ENCODE data around the gene UVSSA.

Gene UVSSA

GRCh38 chr4:1381944-1382541, 35.0 kb downstream of the UVSSA start:
- TF ChIP-seq EZH2phosphoT487 (IDR thresholded peaks at IDR 0.05; ENCODE audit: low read depth), result no peak
- H3K36me3 ChIP-seq (replicated peaks; ENCODE audit: low read depth, low read length), result peaks cover 2% of the 10 kb centered on the region
- H2AFZ ChIP-seq (ENCODE audit: low read depth, low read length), result no peak overlapping the region
- no peaks in the 10 kb centered on the region for H3K79me2 ChIP-seq (ENCODE audit: low read length)
- H3K9me3 ChIP-seq (ENCODE audit: insufficient read depth, low read length), result no peaks in the 10 kb centered on the region
- no peak overlapping the region for H3K9ac ChIP-seq (ENCODE audit: low read length)
- H3K4me1 ChIP-seq (ENCODE audit: low read length), result no peaks in the 10 kb centered on the region
- no peak overlapping the region for H3K4me3 ChIP-seq (ENCODE audit: low read length)
- no peak overlapping the region for H3K27ac ChIP-seq (ENCODE audit: low read length)
- no peak overlapping the region for H3K4me2 ChIP-seq (ENCODE audit: low read length)
- no peaks in the 10 kb centered on the region for H4K20me1 ChIP-seq (ENCODE audit: insufficient read depth, low read length)
- H3K27me3 ChIP-seq (ENCODE audit: low read depth, low read length), result no peaks in the 10 kb centered on the region

DNA sequence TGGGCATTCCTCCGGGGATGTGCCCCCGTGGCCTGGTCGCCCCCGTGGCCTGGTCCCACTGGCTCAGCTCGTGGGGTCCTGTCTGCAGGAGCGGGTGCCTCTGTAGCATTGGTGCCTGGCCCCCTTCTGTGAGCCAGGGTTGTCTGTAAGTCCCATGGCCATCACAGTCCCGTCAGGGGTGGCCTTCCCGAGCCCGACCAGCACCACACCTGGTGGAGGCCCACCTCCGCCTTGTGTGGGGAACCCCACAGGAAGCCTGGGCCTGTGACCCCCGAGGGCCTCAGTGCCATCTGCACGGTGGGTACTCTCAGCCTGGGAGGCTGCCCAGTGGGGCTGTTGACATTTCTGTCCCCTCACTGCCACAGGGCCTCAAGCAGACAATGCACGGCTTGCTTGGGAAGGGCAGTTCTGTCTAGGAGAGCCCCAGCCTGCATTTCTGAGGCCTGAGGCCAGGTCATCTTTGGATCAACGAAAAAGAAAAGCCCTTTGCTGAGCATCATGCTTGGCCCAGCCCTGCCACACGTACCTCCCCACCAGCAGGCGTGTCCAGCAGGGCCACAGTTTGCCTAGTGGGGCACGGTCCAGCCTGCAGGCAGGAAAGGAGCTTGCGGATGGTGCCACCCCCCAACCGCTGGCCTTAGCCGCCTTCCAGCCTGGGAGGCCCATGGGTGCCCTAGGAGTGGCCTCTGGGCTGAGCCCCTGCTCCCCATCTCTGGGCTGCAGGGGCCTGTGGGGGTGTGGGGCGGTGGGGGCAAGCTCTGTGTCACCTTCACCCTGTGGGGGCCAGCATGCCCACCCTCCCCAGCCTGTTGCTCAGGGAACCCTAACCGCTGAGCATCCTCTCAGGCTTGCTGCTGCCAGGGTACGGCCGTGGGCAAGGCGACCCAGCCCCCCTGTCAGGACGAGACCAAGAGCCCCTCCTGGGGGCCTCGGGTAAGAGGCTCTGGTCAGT, 36.0 kb downstream of the UVSSA start:
- no peak overlapping the region for H3K4me3 ChIP-seq (ENCODE audit: low read length)
- H3K36me3 ChIP-seq (replicated peaks; ENCODE audit: low read depth, low read length), result peaks cover 7% of the 10 kb centered on the region
- H3K4me1 ChIP-seq (ENCODE audit: low read length), result no peaks in the 10 kb centered on the region
- no peaks in the 10 kb centered on the region for H3K27me3 ChIP-seq (ENCODE audit: low read depth, low read length)
- H3K79me2 ChIP-seq (ENCODE audit: low read length), result no peaks in the 10 kb centered on the region
- TF ChIP-seq CTCF (IDR thresholded peaks at IDR 0.05; ENCODE audit: low read depth, low read length) (no peak), EZH2phosphoT487 (IDR thresholded peaks at IDR 0.05; ENCODE audit: low read depth) (no peak)
- H3K9me3 ChIP-seq (ENCODE audit: insufficient read depth, low read length), result no peaks in the 10 kb centered on the region
- H3K9ac ChIP-seq (ENCODE audit: low read length), result no peak overlapping the region
- no peak overlapping the region for H3K4me2 ChIP-seq (ENCODE audit: low read length)
- H2AFZ ChIP-seq (ENCODE audit: low read depth, low read length), result no peak overlapping the region
- no peaks in the 10 kb centered on the region for H4K20me1 ChIP-seq (ENCODE audit: insufficient read depth, low read length)
- no peak overlapping the region for H3K27ac ChIP-seq (ENCODE audit: low read length)

- TF ChIP-seq EZH2phosphoT487 (IDR thresholded peaks at IDR 0.05; ENCODE audit: low read depth), result no peak
- TF ChIP-seq CTCF (IDR thresholded peaks at IDR 0.05; ENCODE audit: low read depth, low read length), result no peak
- no peak overlapping the region for H3K27ac ChIP-seq (ENCODE audit: low read length)
Observed at GRCh38 chr4:1383728-1384591, 37.0 kb downstream of the UVSSA start.

GRCh38 chr4:1384675-1385372, 37.8 kb downstream of the UVSSA start:
- H3K4me1 ChIP-seq (ENCODE audit: low read length), result no peaks in the 10 kb centered on the region
- H2AFZ ChIP-seq (ENCODE audit: low read depth, low read length), result no peak overlapping the region
- no peak overlapping the region for H3K27ac ChIP-seq (ENCODE audit: low read length)
- no peak overlapping the region for H3K4me3 ChIP-seq (ENCODE audit: low read length)
- H3K9me3 ChIP-seq (ENCODE audit: insufficient read depth, low read length), result no peaks in the 10 kb centered on the region
- H3K4me2 ChIP-seq (ENCODE audit: low read length), result no peak overlapping the region
- H3K27me3 ChIP-seq (ENCODE audit: low read depth, low read length), result no peaks in the 10 kb centered on the region
- H3K79me2 ChIP-seq (ENCODE audit: low read length), result no peaks in the 10 kb centered on the region
- TF ChIP-seq CTCF (IDR thresholded peaks at IDR 0.05; ENCODE audit: low read depth, low read length) (no peak), EZH2phosphoT487 (IDR thresholded peaks at IDR 0.05; ENCODE audit: low read depth) (no peak)
- H4K20me1 ChIP-seq (ENCODE audit: insufficient read depth, low read length), result no peaks in the 10 kb centered on the region
- H3K9ac ChIP-seq (ENCODE audit: low read length), result no peak overlapping the region
- H3K36me3 ChIP-seq (replicated peaks; ENCODE audit: low read depth, low read length), result peaks cover 15% of the 10 kb centered on the region

More at GRCh38 chr4:1383728-1384591, 37.0 kb downstream of the UVSSA start:
- Histone ChIP-seq H3K27me3 (ENCODE audit: low read depth, low read length) (no peaks in the 10 kb centered on the region), H2AFZ (ENCODE audit: low read depth, low read length) (no peak overlapping the region), H3K9ac (ENCODE audit: low read length) (no peak overlapping the region), H3K36me3 (replicated peaks; ENCODE audit: low read depth, low read length) (peaks cover 15% of the 10 kb centered on the region), H3K4me3 (ENCODE audit: low read length) (no peak overlapping the region), H3K79me2 (ENCODE audit: low read length) (no peaks in the 10 kb centered on the region), H3K4me1 (ENCODE audit: low read length) (no peaks in the 10 kb centered on the region), H4K20me1 (ENCODE audit: insufficient read depth, low read length) (no peaks in the 10 kb centered on the region), H3K9me3 (ENCODE audit: insufficient read depth, low read length) (no peaks in the 10 kb centered on the region), H3K4me2 (ENCODE audit: low read length) (no peak overlapping the region)
